Hepatocyte (in vitro differentiated cells): Measurements from ENCODE around the gene C11orf91. TPM values are rescaled to one million over a fixed set of nuclear protein-coding genes. Genes with fewer than 3 reads are reported as not detected.

Source experiments
- DNase-seq: peaks from one replicate; pipeline ENCODE4 v3.0.0-alpha.2; 2016; ENCODE audit warnings: low spot score
- H2AFZ ChIP-seq: fragments of 200-600 bp; sonication (generic); 2 replicates; pipeline ENCODE4 v1.6.0; 2016; ENCODE audit warnings: antibody characterized with exemption, mild to moderate bottlenecking
- H3K27ac ChIP-seq: fragments of 200-600 bp; sonication (generic); 2 replicates; pipeline ENCODE4 v1.5.1; 2016; ENCODE audit warnings: mild to moderate bottlenecking
- H3K27me3 ChIP-seq: fragments of 200-600 bp; sonication (generic); 2 replicates; pipeline ENCODE4 v1.6.1; 2016
- H3K36me3 ChIP-seq: fragments of 200-600 bp; sonication (generic); replicated peaks from 2 replicates; pipeline ENCODE4 v1.5.1; 2016; ENCODE audit warnings: low read depth; ENCODE audit not compliant: insufficient read depth
- H3K4me1 ChIP-seq: fragments of 200-600 bp; sonication (generic); 2 replicates; pipeline ENCODE4 v1.5.1; 2016; ENCODE audit warnings: mild to moderate bottlenecking, moderate library complexity; ENCODE audit not compliant: insufficient read depth
- H3K4me2 ChIP-seq: fragments of 200-600 bp; sonication (generic); 2 replicates; pipeline ENCODE4 v1.6.0; 2016
- H3K4me3 ChIP-seq: fragments of 200-600 bp; sonication (generic); 2 replicates; pipeline ENCODE4 v1.5.1; 2016; ENCODE audit warnings: mild to moderate bottlenecking
- H3K79me2 ChIP-seq: fragments of 200-600 bp; sonication (generic); 2 replicates; pipeline ENCODE4 v1.6.0; 2017; ENCODE audit warnings: mild to moderate bottlenecking
- H3K9me2 ChIP-seq: fragments of 200-600 bp; sonication (generic); replicated peaks from 2 replicates; pipeline ENCODE4 v1.6.0; 2017; ENCODE audit warnings: mild to moderate bottlenecking; ENCODE audit not compliant: insufficient read depth
- H3K9me3 ChIP-seq: fragments of 200-600 bp; sonication (generic); 2 replicates; pipeline ENCODE4 v1.5.1; 2016; ENCODE audit warnings: low read depth, mild to moderate bottlenecking
- H4K20me1 ChIP-seq: fragments of 200-600 bp; sonication (generic); 2 replicates; pipeline ENCODE4 v1.6.0; 2016; ENCODE audit warnings: mild to moderate bottlenecking; ENCODE audit not compliant: insufficient read depth, poor library complexity, severe bottlenecking
- CTCF ChIP-seq: fragments of 200-600 bp; sonication (generic); IDR thresholded peaks from 2 replicates; pipeline ENCODE4 v1.5.1; 2016; ENCODE audit warnings: antibody characterized with exemption, mild to moderate bottlenecking; ENCODE audit not compliant: poor library complexity
- EZH2 ChIP-seq: fragments of 200-600 bp; sonication (generic); IDR thresholded peaks from 2 replicates; pipeline ENCODE4 v1.6.1; 2016; ENCODE audit warnings: antibody characterized with exemption, mild to moderate bottlenecking, borderline replicate concordance
- EZH2phosphoT487 ChIP-seq: fragments of 200-600 bp; sonication (generic); IDR thresholded peaks from one replicate; pipeline ENCODE4 v1.6.1; 2018; ENCODE audit warnings: antibody characterized with exemption, mild to moderate bottlenecking, low read depth, moderate library complexity; ENCODE audit not compliant: unreplicated experiment, severe bottlenecking
- WGBS: methylation state at CpG from one replicate; pipeline ENCODE4 v1.1.6; 2016; ENCODE audit warnings: low lambda C conversion rate; ENCODE audit errors: missing lambda C conversion rate; 5-methylcytosine and 5-hydroxymethylcytosine counted together
- polyA plus RNA-seq: library from polyadenylated mRNA; unstranded; fragments of >200 nt; fragmentation: Nextera tagmentation; extraction: Ambion mirVana; gene quantifications from 2 replicates; pipeline ENCODE4 v1.2.1, GENCODE V29; 2016
- total RNA-seq: library from RNA; depleted of rRNA; stranded (reverse); fragments of >200 nt; gene quantifications from 2 replicates; pipeline ENCODE4 v1.2.3, GENCODE V29; 2014

C11orf91 gene
- total and polyA plus RNA-seq, 2 experiments from 2014 or later: not detected

GRCh38 chr11:33668951-33669596, 31.6 kb downstream of the C11orf91 start:
- no peaks in the 10 kb centered on the region for H3K27me3 ChIP-seq
- no peak for DNase-seq
- WGBS: 94% methylated on average over 6 of the region's 6 CpGs

DNA sequence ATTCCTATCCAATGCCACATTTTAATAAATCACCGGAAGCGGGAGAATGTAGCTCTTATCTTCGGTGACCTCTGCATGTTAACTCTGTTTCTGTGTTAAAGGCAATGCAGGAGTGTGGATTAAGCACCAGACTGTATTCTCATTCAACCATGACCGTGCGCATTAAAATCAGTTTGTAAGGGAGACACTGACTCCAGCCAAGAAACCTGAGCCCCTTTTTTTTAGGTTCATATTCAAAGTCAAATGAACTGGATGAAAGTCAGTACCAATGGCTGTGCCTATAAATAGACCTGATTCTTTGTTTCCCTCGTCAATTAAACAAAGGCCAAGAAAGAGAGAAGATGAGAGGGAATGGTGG, 32.2 kb downstream of the C11orf91 start:
- no peak for DNase-seq
- no peak overlapping the region for H3K27ac ChIP-seq
- WGBS: 84% methylated on average over 6 of the region's 6 CpGs
- no peak overlapping the region for H3K4me2 ChIP-seq
- no peaks in the 10 kb centered on the region for H3K4me1 ChIP-seq
- H3K4me3 ChIP-seq: no peak overlapping the region
- no peaks in the 10 kb centered on the region for H4K20me1 ChIP-seq
- H3K36me3 ChIP-seq: no peaks in the 10 kb centered on the region
- no peaks in the 10 kb centered on the region for H3K79me2 ChIP-seq
- TF ChIP-seq EZH2phosphoT487 (no peak), EZH2 (no peak), CTCF (no peak)
- no peaks in the 10 kb centered on the region for H3K9me3 ChIP-seq
- no peaks in the 10 kb centered on the region for H3K27me3 ChIP-seq
- H3K9me2 ChIP-seq: no peaks in the 10 kb centered on the region
- no peak overlapping the region for H2AFZ ChIP-seq

More at GRCh38 chr11:33668951-33669596, 31.6 kb downstream of the C11orf91 start:
- Histone ChIP-seq H3K9me3 (no peaks in the 10 kb centered on the region), H3K9me2 (no peaks in the 10 kb centered on the region), H3K36me3 (no peaks in the 10 kb centered on the region), H3K79me2 (no peaks in the 10 kb centered on the region), H3K4me3 (no peak overlapping the region), H4K20me1 (no peaks in the 10 kb centered on the region), H2AFZ (no peak overlapping the region), H3K4me2 (no peak overlapping the region), H3K27ac (no peak overlapping the region), H3K4me1 (no peaks in the 10 kb centered on the region)
- TF ChIP-seq EZH2 (no peak), EZH2phosphoT487 (no peak), CTCF (no peak)

- 93% methylated on average over 17 of the region's 18 CpGs for WGBS
- DNase-seq: no peak
- TF ChIP-seq EZH2 (no peak), EZH2phosphoT487 (no peak), CTCF (no peak)
- H3K79me2 ChIP-seq: no peaks in the 10 kb centered on the region
- no peaks in the 10 kb centered on the region for H3K4me1 ChIP-seq
- H3K36me3 ChIP-seq: no peaks in the 10 kb centered on the region
- H3K4me3 ChIP-seq: no peak overlapping the region
- no peaks in the 10 kb centered on the region for H3K27me3 ChIP-seq
- no peaks in the 10 kb centered on the region for H3K9me3 ChIP-seq
- H3K4me2 ChIP-seq: no peak overlapping the region
- H3K9me2 ChIP-seq: no peaks in the 10 kb centered on the region
- H3K27ac ChIP-seq: no peak overlapping the region
- no peaks in the 10 kb centered on the region for H4K20me1 ChIP-seq
- no peak overlapping the region for H2AFZ ChIP-seq
Observed at GRCh38 chr11:33667819-33668467, 32.7 kb downstream of the C11orf91 start.
